HG03575 (cell line): Measurements from ENCODE around the gene USP30.
"Not testable (repeated sequence)": the region's sequence is repeated elsewhere in the genome, so short reads cannot be mapped to it uniquely, and the experiment has no call there.

ENCODE experiments used
- ATAC-seq: cut with Tn5 transposase; IDR thresholded peaks from one replicate; pipeline ENCODE4 v1.9.1; 2021; ENCODE audit not compliant: unreplicated experiment, insufficient number of reproducible peaks, low FRiP score; ENCODE audit errors: extremely low read depth

The USP30 gene, protein sequence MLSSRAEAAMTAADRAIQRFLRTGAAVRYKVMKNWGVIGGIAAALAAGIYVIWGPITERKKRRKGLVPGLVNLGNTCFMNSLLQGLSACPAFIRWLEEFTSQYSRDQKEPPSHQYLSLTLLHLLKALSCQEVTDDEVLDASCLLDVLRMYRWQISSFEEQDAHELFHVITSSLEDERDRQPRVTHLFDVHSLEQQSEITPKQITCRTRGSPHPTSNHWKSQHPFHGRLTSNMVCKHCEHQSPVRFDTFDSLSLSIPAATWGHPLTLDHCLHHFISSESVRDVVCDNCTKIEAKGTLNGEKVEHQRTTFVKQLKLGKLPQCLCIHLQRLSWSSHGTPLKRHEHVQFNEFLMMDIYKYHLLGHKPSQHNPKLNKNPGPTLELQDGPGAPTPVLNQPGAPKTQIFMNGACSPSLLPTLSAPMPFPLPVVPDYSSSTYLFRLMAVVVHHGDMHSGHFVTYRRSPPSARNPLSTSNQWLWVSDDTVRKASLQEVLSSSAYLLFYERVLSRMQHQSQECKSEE

GRCh38 chr12:109052414-109053323, at the start of gene USP30:
Gene USP30, plus strand, starts transcription at chr12:109052576. Its CDS starts 103 bp downstream, at chr12:109052679.
- peak; percentile 40 for ATAC-seq

DNA sequence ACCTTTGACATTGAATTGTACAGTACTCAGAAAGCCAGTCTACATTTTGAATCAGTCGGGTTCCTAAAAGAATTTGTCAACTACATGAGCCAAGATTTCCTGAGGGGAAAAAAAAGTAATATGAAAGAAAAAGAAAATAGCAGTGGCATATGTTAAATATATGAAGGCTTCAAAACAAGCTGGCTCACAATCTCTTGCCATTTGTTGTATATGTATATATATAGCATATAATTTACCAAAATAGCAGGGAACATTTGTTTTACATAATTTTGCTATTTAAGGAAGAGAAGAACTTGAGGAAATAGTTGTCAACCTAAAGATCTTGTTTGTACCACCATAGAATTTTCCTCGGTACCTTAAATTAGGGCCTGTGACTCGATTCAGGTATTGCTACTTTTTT, 48.4 kb upstream of the USP30 start:
- ATAC-seq, result no peak

DNA sequence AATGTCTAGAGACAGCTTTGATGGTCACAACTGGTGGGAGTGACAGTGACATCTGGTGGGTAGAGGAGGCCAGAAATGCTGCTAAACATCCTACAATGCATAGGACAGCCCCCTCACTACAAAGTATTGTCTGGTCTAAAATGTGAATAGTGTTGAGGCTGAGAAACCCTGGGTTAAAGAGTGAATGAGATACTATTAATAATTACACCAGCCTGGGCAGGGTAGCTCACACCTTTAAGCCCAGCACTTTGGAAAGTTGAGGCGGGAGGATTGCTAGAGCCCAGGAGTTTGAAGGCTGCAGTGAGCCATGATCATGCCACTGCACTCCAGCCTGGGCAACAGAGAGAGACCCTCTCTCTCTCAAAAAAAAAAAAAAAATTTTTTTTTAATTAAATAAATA, 42.6 kb upstream of the USP30 start:
- no peak for ATAC-seq

DNA sequence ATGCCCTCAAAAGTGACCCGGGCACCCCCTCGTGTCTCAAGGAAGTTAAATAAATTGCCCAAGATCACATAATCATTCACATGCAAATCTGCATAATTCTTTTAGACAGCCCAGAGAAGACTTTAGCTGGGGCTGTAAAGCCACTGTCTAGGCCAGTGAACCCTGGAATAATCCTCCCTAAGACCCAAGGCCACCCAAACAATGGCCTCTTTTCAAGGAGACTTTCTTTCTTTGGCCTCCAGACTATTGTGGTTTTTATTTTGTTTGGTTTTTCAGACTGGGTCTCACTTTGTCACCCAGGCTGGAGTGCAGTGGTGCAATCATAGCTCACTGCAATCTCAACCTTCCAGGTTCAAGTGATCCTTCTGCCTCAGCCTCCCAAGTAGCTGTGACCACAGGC, 42.1 kb upstream of the USP30 start:
- no peak for ATAC-seq

- ATAC-seq, result no peak
These were observed 37.2 kb upstream of the USP30 start for GRCh38 chr12:109014984-109015765.

DNA sequence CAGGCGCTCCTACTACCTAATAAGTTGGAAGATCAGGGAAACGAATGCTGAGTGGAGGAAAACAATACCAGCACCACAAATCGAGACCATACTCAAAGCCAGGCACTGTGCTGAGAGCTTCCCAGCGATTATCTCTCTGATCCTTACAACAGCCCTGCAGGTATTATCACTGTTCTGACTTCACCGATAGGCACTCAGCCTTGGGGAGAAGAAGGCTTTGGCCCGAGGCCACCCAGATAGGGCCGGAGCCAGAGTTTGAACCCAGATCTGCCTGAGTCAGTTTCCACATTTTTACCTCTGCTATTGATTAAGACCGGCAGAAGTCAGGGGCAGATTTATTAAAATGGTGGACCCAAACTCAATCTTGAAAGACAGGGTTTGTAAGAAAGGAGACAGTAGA, 36.4 kb upstream of the USP30 start:
- no peak for ATAC-seq

DNA sequence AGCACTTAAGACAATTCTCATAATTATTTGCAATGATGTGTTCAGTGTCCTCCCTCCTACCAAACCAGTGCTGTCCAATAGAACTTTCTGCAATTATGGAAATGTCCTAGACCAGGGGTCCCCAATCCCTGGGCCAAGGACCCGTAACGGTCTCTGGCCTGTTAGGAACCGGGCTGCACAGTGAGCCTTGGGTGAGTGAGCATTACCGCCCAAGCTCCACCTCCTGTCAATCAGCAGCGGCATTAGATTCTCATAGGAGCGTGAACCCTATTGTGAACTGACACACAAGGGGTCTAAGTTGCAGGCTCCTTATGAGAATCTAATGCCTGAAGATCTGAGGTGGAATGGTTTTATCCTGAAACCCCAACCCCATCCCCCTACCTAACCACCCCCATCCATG, 35.4 kb upstream of the USP30 start:
- ATAC-seq, result no peak

GRCh38 chr12:109018296-109018695, 34.1 kb upstream of the USP30 start:
- no peak for ATAC-seq

- ATAC-seq, result no peak
These were observed 32.1 kb upstream of the USP30 start for GRCh38 chr12:109020146-109020795.

DNA sequence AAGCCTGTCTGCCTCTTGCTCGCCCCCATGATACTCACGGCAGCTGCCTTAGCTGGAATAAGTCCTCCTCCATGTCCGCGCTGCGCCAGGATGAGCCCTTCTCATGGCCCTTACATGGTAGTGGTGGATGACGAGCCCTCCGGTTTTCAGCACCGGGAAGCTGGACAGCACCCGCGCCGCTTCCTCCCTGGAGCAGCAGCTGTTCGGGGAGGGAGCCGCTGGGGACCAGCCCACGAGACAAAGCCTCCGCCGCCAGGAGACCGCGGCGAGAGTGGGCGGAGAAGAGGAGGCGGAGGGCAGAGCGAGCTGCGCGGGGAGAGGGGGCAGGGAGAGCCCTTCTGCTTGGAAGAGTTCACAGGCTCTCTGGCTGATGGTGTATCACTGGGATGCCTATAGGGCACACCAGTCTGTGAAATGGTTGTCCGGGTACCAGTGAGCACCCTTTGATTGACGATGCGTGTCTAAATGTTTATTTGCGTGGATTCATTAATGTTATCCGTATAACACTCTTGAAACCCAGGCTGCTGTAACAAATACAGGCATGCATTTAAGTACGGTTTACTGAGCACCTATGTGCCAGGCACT, 31.5 kb upstream of the USP30 start, which contains the start of gene SVOP:
Gene SVOP (minus strand): TSS at position 273 of the 585 bp plus-strand sequence. CDS start 200 bp downstream, at position 73.
- ATAC-seq, result no peak

GRCh38 chr12:109027767-109028166, 24.6 kb upstream of the USP30 start:
- ATAC-seq, result no peak

DNA sequence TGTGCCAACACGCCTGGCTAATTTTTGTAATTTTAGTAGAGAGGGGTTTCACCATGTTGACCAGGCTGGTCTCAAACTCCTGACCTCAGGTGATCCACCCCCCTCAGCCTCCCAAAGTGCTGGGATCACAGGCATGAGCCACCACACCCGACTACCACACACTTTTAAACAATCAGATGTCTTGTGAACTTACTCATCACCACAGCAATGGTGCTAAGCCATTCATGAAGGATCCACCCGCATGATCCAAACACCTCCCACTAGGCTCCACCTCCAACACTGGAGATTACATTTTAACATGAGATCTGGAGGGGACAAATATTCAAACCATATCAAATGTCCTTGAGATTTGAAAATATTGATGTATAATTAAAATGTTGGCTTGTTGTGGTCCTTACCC, 23.8 kb upstream of the USP30 start:
- not testable (repeated sequence) for ATAC-seq

- ATAC-seq, result no peak
These were observed 23.0 kb upstream of the USP30 start for GRCh38 chr12:109029411-109029810.

- no peak for ATAC-seq
These were observed 18.9 kb upstream of the USP30 start for GRCh38 chr12:109033239-109034196.

GRCh38 chr12:109036975-109037374, 15.4 kb upstream of the USP30 start:
- no peak for ATAC-seq

DNA sequence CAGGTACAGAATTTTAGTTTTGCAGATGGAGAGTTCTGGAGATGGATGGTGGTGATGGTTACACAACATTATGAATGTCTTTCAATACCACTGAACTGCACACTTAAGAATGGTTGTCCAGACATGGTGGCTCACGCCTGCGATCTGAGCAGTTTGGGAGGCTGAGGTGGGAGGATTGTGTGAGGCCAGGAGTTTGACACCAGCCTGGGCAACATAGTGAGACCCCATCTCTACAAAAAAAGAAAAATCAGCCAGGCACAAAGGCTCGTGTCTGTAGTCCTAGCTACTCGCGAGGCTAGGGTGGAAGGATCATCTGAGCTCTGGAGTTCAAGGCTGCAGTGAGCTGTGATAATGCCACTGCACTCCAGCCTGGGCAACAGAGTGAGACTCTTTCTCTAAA, 8.1 kb upstream of the USP30 start:
- ATAC-seq, result no peak
